DND-41 (cell line): ENCODE measurements around the gene SPAM1.

Experiments
- ATAC-seq: fragments of 200-7000 bp; cut with Tn5 transposase; 3 replicates; pipeline ENCODE4 v1.9.1; 2021; ENCODE audit warnings: low read depth; ENCODE audit not compliant: insufficient read depth
- DNase-seq: peaks from one replicate; pipeline ENCODE4 v3.0.0-alpha.2; 2020
- H2AFZ ChIP-seq: 2 replicates; pipeline ENCODE4 v1.6.0; 2012; ENCODE audit warnings: low read depth, low read length
- H3K27ac ChIP-seq: 2 replicates; pipeline ENCODE4 v1.5.1; 2012; ENCODE audit warnings: low read length, inconsistent platforms
- H3K27me3 ChIP-seq: fragments of 200-600 bp; sonication (generic); 2 replicates; pipeline ENCODE4 v1.6.0; 2012; ENCODE audit warnings: low read length, mild to moderate bottlenecking, inconsistent platforms; ENCODE audit not compliant: insufficient read depth, poor library complexity
- H3K36me3 ChIP-seq: 2 replicates; pipeline ENCODE4 v1.5.1; 2012; ENCODE audit warnings: low read length, inconsistent platforms; ENCODE audit not compliant: insufficient read depth
- H3K4me1 ChIP-seq: 2 replicates; pipeline ENCODE4 v1.5.1; 2012; ENCODE audit warnings: mild to moderate bottlenecking, low read length; ENCODE audit not compliant: insufficient read depth
- H3K4me2 ChIP-seq: 2 replicates; pipeline ENCODE4 v1.6.0; 2012; ENCODE audit warnings: mild to moderate bottlenecking, moderate library complexity, low read length, inconsistent platforms; ENCODE audit not compliant: insufficient read depth
- H3K4me3 ChIP-seq, 2 experiments: fragments of 200-600 bp in 1 of 2; shearing (Covaris generic) in 1 of 2; 2 replicates each; pipeline ENCODE4 v1.5.1; 2012 to 2016; ENCODE audit warnings: inconsistent platforms in 2 of 2, low read length in 2 of 2, mild to moderate bottlenecking in 2 of 2, low read depth in 1 of 2, moderate library complexity in 1 of 2
- H3K79me2 ChIP-seq: 2 replicates; pipeline ENCODE4 v1.6.0; 2012; ENCODE audit warnings: low read length, inconsistent platforms; ENCODE audit not compliant: insufficient read depth
- H3K9ac ChIP-seq: 2 replicates; pipeline ENCODE4 v1.6.0; 2012; ENCODE audit warnings: low read depth, mild to moderate bottlenecking, inconsistent platforms, low read length, moderate library complexity
- H3K9me3 ChIP-seq: 2 replicates; pipeline ENCODE4 v1.5.1; 2012; ENCODE audit warnings: low read length, moderate library complexity, mild to moderate bottlenecking, inconsistent platforms; ENCODE audit not compliant: insufficient read depth, severe bottlenecking
- H4K20me1 ChIP-seq: 2 replicates; pipeline ENCODE4 v1.6.0; 2012; ENCODE audit warnings: low read length; ENCODE audit not compliant: insufficient read depth
- EZH2 ChIP-seq: IDR thresholded peaks from 3 replicates; pipeline ENCODE4 v1.6.1; 2012; ENCODE audit warnings: borderline replicate concordance, low read depth, mild to moderate bottlenecking, moderate library complexity, low read length, inconsistent platforms; ENCODE audit not compliant: severe bottlenecking
- TF ChIP-seq, protein P1 (sequence below): IDR thresholded peaks from 2 replicates; pipeline ENCODE4 v1.5.1; 2012; ENCODE audit warnings: borderline replicate concordance, low read length, moderate library complexity, mild to moderate bottlenecking; ENCODE audit not compliant: poor library complexity, severe bottlenecking; ENCODE audit errors: extremely low read depth

The SPAM1 gene

DNA sequence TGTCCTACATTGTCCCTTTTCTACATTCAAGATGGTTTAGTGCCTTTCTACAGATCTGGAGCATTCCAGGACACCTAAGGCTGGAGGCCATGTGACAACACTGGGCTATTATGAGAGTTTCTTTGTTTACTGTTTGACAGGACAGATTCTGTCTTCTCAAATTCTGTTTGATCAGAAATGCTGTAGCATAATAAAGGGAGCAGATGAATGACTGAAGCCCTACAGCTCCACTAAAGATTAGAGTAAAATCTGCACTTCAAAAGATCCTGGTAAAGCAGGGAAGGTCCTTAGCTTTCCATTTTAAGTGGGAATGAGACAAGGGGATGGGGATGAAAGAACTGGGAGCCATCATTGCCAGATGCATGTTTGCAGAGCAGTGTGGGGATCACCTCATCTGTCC, 69.4 kb downstream of the SPAM1 start:
- Histone ChIP-seq H3K4me2 (no peak overlapping the region), H2AFZ (no peak overlapping the region), H3K79me2 (no peaks in the 10 kb centered on the region), H3K9me3 (no peaks in the 10 kb centered on the region), H3K27ac (no peak overlapping the region), H3K4me1 (no peaks in the 10 kb centered on the region), H3K9ac (no peak overlapping the region), H4K20me1 (no peaks in the 10 kb centered on the region), H3K36me3 (no peaks in the 10 kb centered on the region), H3K4me3 (no peak overlapping the region), H3K27me3 (no peaks in the 10 kb centered on the region)
- DNase-seq (no peak), ATAC-seq (no peak)
- no peak for TF ChIP-seq EZH2
- TF ChIP-seq, protein P1, sequence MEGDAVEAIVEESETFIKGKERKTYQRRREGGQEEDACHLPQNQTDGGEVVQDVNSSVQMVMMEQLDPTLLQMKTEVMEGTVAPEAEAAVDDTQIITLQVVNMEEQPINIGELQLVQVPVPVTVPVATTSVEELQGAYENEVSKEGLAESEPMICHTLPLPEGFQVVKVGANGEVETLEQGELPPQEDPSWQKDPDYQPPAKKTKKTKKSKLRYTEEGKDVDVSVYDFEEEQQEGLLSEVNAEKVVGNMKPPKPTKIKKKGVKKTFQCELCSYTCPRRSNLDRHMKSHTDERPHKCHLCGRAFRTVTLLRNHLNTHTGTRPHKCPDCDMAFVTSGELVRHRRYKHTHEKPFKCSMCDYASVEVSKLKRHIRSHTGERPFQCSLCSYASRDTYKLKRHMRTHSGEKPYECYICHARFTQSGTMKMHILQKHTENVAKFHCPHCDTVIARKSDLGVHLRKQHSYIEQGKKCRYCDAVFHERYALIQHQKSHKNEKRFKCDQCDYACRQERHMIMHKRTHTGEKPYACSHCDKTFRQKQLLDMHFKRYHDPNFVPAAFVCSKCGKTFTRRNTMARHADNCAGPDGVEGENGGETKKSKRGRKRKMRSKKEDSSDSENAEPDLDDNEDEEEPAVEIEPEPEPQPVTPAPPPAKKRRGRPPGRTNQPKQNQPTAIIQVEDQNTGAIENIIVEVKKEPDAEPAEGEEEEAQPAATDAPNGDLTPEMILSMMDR, result no peak

DNA sequence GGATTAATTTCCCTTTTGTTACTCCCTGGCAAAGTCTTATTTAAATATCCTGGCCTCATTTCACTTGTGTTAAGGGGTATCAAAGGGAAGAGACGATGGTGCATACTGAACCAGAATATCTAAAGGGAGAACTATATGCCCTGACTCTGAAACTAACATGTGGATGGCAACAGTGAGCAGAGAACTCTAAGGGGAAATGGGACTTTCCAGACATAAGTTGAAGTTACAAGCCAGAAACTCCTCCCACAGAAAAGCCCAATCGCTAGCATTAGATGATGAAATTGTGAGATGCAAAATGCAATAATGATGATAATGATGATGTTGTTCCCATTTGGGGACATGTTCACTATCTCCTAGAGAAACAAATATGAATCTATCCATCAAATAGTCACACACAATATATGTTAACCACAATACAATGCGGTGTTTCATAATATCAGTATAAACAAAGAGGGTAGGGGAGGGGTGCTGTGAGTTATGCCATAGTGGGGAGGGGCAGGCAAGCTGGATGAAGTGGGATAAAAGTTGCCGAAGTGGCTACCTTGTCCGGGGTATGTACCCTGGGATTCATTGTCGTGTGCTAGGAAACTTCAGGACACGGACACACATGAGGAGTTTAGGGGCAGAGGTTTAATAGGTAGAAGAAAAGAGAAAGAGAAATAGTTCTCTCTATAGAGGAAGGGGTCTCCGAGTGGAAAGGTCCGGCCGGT, 70.7 kb downstream of the SPAM1 start:
- ATAC-seq (no peak), DNase-seq (no peak)
- no peaks in the 10 kb centered on the region for H3K27me3 ChIP-seq
- no peak overlapping the region for H3K4me2 ChIP-seq
- no peak overlapping the region for H3K27ac ChIP-seq
- TF ChIP-seq, protein P1, result no peak
- TF ChIP-seq EZH2, result no peak
- H3K36me3 ChIP-seq, result no peaks in the 10 kb centered on the region
- no peaks in the 10 kb centered on the region for H4K20me1 ChIP-seq
- no peaks in the 10 kb centered on the region for H3K79me2 ChIP-seq
- no peaks in the 10 kb centered on the region for H3K4me1 ChIP-seq
- no peak overlapping the region for H2AFZ ChIP-seq
- no peaks in the 10 kb centered on the region for H3K9me3 ChIP-seq
- H3K9ac ChIP-seq, result no peak overlapping the region
- H3K4me3 ChIP-seq, result no peak overlapping the region

DNA sequence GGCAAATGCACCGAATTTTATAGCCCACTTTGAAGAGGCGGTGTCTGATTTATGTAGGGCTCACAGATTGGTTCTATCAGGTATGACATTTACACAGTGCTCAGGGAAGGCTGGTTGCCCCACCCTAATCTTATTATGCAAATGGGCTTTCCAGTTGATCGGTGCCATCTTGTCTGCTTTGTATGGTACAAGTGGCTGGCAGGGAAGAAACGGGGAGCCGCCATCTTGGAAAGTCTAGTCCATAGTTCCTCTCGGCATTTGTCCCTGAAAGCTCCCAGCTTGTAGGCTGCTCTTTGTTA, 71.2 kb downstream of the SPAM1 start:
- Histone ChIP-seq H3K27me3 (no peaks in the 10 kb centered on the region), H3K4me3 (no peak overlapping the region), H3K9ac (no peak overlapping the region), H4K20me1 (no peaks in the 10 kb centered on the region), H3K9me3 (no peaks in the 10 kb centered on the region), H3K79me2 (no peaks in the 10 kb centered on the region), H3K4me2 (no peak overlapping the region), H3K4me1 (no peaks in the 10 kb centered on the region), H2AFZ (no peak overlapping the region), H3K36me3 (no peaks in the 10 kb centered on the region), H3K27ac (no peak overlapping the region)
- DNase-seq (no peak), ATAC-seq (no peak)
- no peak for TF ChIP-seq EZH2
- TF ChIP-seq, protein P1, result no peak

DNA sequence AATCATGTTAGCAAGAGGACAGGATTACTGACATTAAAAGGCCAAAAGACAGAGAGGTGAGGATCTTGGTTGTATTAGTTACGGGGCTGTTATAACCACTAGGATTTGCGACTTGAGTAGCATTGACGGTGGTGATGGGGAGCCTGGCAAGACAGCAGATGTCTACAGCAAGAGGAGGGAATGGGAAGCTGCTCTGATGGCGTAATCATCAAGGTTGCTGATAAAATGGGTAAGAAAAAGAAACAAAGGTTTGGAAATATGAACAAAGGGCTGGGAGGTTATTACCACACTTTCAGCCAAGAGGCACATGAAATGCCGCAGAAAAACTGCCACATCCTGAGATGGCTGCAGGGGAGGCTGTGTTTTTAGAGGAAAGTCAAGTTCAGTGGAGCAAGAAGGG, 73.9 kb downstream of the SPAM1 start:
- no peak overlapping the region for H3K27ac ChIP-seq
- no peaks in the 10 kb centered on the region for H3K4me1 ChIP-seq
- H3K9ac ChIP-seq, result no peak overlapping the region
- TF ChIP-seq, protein P1, result no peak
- ATAC-seq, result no peak
- no peak overlapping the region for H2AFZ ChIP-seq
- H3K36me3 ChIP-seq, result no peaks in the 10 kb centered on the region
- DNase-seq, result no peak
- H4K20me1 ChIP-seq, result no peaks in the 10 kb centered on the region
- no peaks in the 10 kb centered on the region for H3K79me2 ChIP-seq
- no peak overlapping the region for H3K4me2 ChIP-seq
- peaks cover 4% of the 10 kb centered on the region for H3K9me3 ChIP-seq
- H3K4me3 ChIP-seq, result no peak overlapping the region
- no peaks in the 10 kb centered on the region for H3K27me3 ChIP-seq
